WTC11 (cell line): ENCODE measurements around the gene PRR33.

Source experiments
- ATF3 ChIP-seq: sonication (generic); formaldehyde crosslinking; conservative IDR thresholded peaks from 2 replicates; pipeline ENCODE4 v1.8.1; 2022; ENCODE audit warnings: mild to moderate bottlenecking, missing genetic modification reagents
- CREB1 ChIP-seq: sonication (generic); formaldehyde crosslinking; IDR thresholded peaks from 2 replicates; pipeline ENCODE4 v1.8.0; 2023; ENCODE audit warnings: mild to moderate bottlenecking, missing genetic modification reagents
- CTCF ChIP-seq: fragments of 200-600 bp; IDR thresholded peaks from 2 replicates; pipeline ENCODE4 v1.8.0; 2022; ENCODE audit warnings: antibody characterized with exemption
- ESRRA ChIP-seq: sonication (generic); formaldehyde crosslinking; IDR thresholded peaks from 2 replicates; pipeline ENCODE4 v1.8.1; 2022; ENCODE audit warnings: mild to moderate bottlenecking, missing genetic modification reagents, borderline replicate concordance
- ETV6 ChIP-seq: sonication (generic); formaldehyde crosslinking; IDR thresholded peaks from 2 replicates; pipeline ENCODE4 v1.8.1; 2022; ENCODE audit warnings: mild to moderate bottlenecking, missing genetic modification reagents
- NFE2L1 ChIP-seq: sonication (generic); formaldehyde crosslinking; IDR thresholded peaks from 2 replicates; pipeline ENCODE4 v1.8.1; 2023; ENCODE audit warnings: missing genetic modification reagents
- NR1H2 ChIP-seq: sonication (generic); formaldehyde crosslinking; IDR thresholded peaks from 2 replicates; pipeline ENCODE4 v1.9.0; 2021; ENCODE audit warnings: mild to moderate bottlenecking, moderate library complexity, missing genetic modification reagents
- NR2C2 ChIP-seq: sonication (generic); formaldehyde crosslinking; IDR thresholded peaks from 2 replicates; pipeline ENCODE4 v1.8.0; 2022; ENCODE audit warnings: mild to moderate bottlenecking, missing genetic modification reagents
- TEAD4 ChIP-seq: sonication (generic); formaldehyde crosslinking; IDR thresholded peaks from 2 replicates; pipeline ENCODE4 v1.8.0; 2022; ENCODE audit warnings: mild to moderate bottlenecking, missing genetic modification reagents
- TF ChIP-seq, protein P1 (sequence below): sonication (generic); formaldehyde crosslinking; IDR thresholded peaks from 2 replicates; pipeline ENCODE4 v1.8.1; 2023; ENCODE audit warnings: mild to moderate bottlenecking, missing genetic modification reagents, moderate library complexity
- TF ChIP-seq, protein P2 (sequence below): sonication (generic); formaldehyde crosslinking; IDR thresholded peaks from 2 replicates; pipeline ENCODE4 v1.8.1; 2022; ENCODE audit warnings: low read depth, missing genetic modification reagents, borderline replicate concordance
- TF ChIP-seq, protein P3 (sequence below): sonication (generic); formaldehyde crosslinking; IDR thresholded peaks from 2 replicates; pipeline ENCODE4 v1.8.0; 2022; ENCODE audit warnings: mild to moderate bottlenecking, missing genetic modification reagents
- TF ChIP-seq, protein P4 (sequence below): sonication (generic); formaldehyde crosslinking; IDR thresholded peaks from 2 replicates; pipeline ENCODE4 v1.8.1; 2022; ENCODE audit warnings: low read depth, mild to moderate bottlenecking, moderate library complexity, missing genetic modification reagents, borderline replicate concordance
- TF ChIP-seq, protein P5 (sequence below): sonication (generic); formaldehyde crosslinking; IDR thresholded peaks from 2 replicates; pipeline ENCODE4 v1.8.1; 2022; ENCODE audit warnings: mild to moderate bottlenecking, missing genetic modification reagents, moderate library complexity, borderline replicate concordance

DNA sequence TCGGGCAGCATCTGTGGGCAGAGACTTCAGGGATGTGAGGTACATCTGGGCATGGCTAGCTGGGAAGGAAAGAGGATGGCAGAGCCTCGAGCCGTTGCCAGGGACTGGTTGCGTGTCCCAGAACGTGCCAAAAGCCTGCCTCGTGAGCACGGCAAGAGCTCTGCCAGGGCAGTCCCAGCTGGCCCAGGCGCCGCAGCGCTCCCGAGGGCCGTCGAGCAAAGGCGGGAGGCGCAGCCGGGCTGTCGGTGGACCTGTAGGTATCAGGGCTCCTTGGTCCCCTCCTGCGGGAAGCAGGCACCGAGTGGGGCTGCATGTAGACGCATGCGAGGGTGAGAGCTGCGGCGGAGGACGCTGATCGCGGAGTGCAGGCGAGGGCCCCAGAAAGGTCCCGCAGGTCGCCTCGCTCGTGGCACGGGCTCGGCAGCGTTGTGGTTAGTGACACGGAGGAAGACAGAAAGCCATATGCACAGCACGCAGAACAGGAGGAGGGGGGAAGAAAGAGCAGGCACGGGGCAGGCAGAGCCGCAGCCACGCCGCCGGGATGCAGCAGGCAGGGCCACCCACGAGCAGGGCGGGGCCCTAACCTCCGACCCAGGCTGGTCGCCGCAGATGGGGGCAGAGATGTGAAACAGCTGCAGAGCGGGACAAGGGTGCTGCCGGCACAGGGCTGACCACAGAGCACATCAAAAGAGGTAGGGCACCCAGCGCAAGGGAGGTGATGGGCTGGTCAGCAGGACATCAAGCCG, 20.8 kb downstream of the PRR33 start:
- TF ChIP-seq CTCF (no peak), ETV6 (CRISPR knock-in tag) (no peak), ATF3 (CRISPR knock-in tag) (no peak), NFE2L1 (CRISPR knock-in tag) (no peak), CREB1 (CRISPR knock-in tag) (no peak), NR1H2 (CRISPR knock-in tag) (no peak), TEAD4 (no peak), ESRRA (CRISPR knock-in tag) (no peak), NR2C2 (CRISPR knock-in tag) (no peak)
- TF ChIP-seq, protein P1, sequence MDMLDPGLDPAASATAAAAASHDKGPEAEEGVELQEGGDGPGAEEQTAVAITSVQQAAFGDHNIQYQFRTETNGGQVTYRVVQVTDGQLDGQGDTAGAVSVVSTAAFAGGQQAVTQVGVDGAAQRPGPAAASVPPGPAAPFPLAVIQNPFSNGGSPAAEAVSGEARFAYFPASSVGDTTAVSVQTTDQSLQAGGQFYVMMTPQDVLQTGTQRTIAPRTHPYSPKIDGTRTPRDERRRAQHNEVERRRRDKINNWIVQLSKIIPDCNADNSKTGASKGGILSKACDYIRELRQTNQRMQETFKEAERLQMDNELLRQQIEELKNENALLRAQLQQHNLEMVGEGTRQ (CRISPR knock-in tag), result no peak
- TF ChIP-seq, protein P2, sequence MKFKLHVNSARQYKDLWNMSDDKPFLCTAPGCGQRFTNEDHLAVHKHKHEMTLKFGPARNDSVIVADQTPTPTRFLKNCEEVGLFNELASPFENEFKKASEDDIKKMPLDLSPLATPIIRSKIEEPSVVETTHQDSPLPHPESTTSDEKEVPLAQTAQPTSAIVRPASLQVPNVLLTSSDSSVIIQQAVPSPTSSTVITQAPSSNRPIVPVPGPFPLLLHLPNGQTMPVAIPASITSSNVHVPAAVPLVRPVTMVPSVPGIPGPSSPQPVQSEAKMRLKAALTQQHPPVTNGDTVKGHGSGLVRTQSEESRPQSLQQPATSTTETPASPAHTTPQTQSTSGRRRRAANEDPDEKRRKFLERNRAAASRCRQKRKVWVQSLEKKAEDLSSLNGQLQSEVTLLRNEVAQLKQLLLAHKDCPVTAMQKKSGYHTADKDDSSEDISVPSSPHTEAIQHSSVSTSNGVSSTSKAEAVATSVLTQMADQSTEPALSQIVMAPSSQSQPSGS (CRISPR knock-in tag), result no peak
- TF ChIP-seq, protein P3, sequence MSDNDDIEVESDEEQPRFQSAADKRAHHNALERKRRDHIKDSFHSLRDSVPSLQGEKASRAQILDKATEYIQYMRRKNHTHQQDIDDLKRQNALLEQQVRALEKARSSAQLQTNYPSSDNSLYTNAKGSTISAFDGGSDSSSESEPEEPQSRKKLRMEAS (CRISPR knock-in tag), result no peak
- TF ChIP-seq, protein P4, sequence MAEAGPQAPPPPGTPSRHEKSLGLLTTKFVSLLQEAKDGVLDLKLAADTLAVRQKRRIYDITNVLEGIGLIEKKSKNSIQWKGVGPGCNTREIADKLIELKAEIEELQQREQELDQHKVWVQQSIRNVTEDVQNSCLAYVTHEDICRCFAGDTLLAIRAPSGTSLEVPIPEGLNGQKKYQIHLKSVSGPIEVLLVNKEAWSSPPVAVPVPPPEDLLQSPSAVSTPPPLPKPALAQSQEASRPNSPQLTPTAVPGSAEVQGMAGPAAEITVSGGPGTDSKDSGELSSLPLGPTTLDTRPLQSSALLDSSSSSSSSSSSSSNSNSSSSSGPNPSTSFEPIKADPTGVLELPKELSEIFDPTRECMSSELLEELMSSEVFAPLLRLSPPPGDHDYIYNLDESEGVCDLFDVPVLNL (CRISPR knock-in tag), result no peak
- TF ChIP-seq, protein P5, sequence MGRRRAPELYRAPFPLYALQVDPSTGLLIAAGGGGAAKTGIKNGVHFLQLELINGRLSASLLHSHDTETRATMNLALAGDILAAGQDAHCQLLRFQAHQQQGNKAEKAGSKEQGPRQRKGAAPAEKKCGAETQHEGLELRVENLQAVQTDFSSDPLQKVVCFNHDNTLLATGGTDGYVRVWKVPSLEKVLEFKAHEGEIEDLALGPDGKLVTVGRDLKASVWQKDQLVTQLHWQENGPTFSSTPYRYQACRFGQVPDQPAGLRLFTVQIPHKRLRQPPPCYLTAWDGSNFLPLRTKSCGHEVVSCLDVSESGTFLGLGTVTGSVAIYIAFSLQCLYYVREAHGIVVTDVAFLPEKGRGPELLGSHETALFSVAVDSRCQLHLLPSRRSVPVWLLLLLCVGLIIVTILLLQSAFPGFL (CRISPR knock-in tag), result no peak
